ENCODE data around the gene PRKCE.

- TF ChIP-seq CTCF (IDR thresholded peaks at IDR 0.05; ENCODE audit: poor library complexity) (no peak), EZH2 (IDR thresholded peaks at IDR 0.05; ENCODE audit: borderline replicate concordance) (no peak)
These were observed 29.0 kb downstream of the PRKCE start for GRCh38 chr2:45680351-45680967.
